HepG2 (cell line): ENCODE measurements around the gene BRCA2. TPM values are rescaled to one million over a fixed set of nuclear protein-coding genes. Genes with fewer than 3 reads are reported as not detected.

Experiments
- ATAC-seq: fragments of 200-7000 bp; cut with Tn5 transposase; 3 replicates; pipeline ENCODE4 v1.9.1; 2020; ENCODE audit warnings: mild to moderate bottlenecking, moderate library complexity
- BruUV-seq: library from RNA; stranded (reverse); fragments of 400-500 nt; replicated peaks from 2 replicates; lab custom pipeline; 2021; lab: Mats Ljungman, UMichigan
- CTCF ChIA-PET: fragments of 300-600 bp; formaldehyde crosslinking; extraction: SDS; loops from one replicate; lab custom pipeline; 2021; ENCODE audit warnings: low total read pairs, inconsistent platforms, low intra/inter-chr PET ratio; lab: Yijun Ruan, JAX
- POLR2A ChIA-PET: fragments of 350-600 bp; sonication (Branson Sonifier 250); formaldehyde crosslinking; loops from one replicate; lab custom pipeline; 2020; ENCODE audit warnings: antibody characterized with exemption, inconsistent platforms; lab: Yijun Ruan, JAX
- DNase-seq: peaks from one replicate; pipeline ENCODE4 v3.0.0-alpha.2; 2015; ENCODE audit warnings: low spot score
- FAIRE-seq: peaks from 3 replicates; lab custom pipeline; 2011; peaks lifted over from hg19 to GRCh38; lab: Jason Lieb, UNC
- H2AFZ ChIP-seq: one replicate; pipeline ENCODE4 v1.6.1; 2011; ENCODE audit warnings: low read length, inconsistent platforms
- H3K27ac ChIP-seq: fragments of 300-600 bp; 3 replicates; pipeline ENCODE4 v1.8.0; 2011; ENCODE audit warnings: mixed run types, mild to moderate bottlenecking, mixed read lengths, low read length, inconsistent platforms; ENCODE audit not compliant: insufficient read depth; ENCODE audit errors: extremely low read length
- H3K27me3 ChIP-seq, 2 experiments: fragments of 200-600 bp in 1 of 2; 2 replicates in 1 of 2; 3 replicates in 1 of 2; pipeline versions ENCODE4 v1.6.0 to v1.8.0; 2011; ENCODE audit warnings: low read length in 2 of 2, mild to moderate bottlenecking in 2 of 2, moderate library complexity in 2 of 2, inconsistent platforms in 1 of 2; ENCODE audit not compliant: insufficient read depth in 2 of 2, control insufficient read depth in 1 of 2
- H3K36me3 ChIP-seq, 2 experiments: fragments of 200-600 bp in 1 of 2; replicated peaks in 1 of 2; 2 replicates in 1 of 2; 3 replicates in 1 of 2; pipeline versions ENCODE4 v1.5.1 to v1.8.0; 2011; ENCODE audit warnings: low read length in 2 of 2, inconsistent platforms in 1 of 2; ENCODE audit not compliant: insufficient read depth in 2 of 2, control insufficient read depth in 1 of 2
- H3K4me1 ChIP-seq: 2 replicates; pipeline ENCODE4 v1.5.1; 2012; ENCODE audit warnings: low read length, inconsistent platforms; ENCODE audit not compliant: insufficient read depth
- H3K4me2 ChIP-seq: 2 replicates; pipeline ENCODE4 v1.6.0; 2011; ENCODE audit warnings: low read depth, low read length, inconsistent platforms
- H3K4me3 ChIP-seq, 3 experiments: fragments of 200-600 bp in 1 of 3; sonication (generic), shearing (Covaris generic) in 1 of 3; replicated peaks in 1 of 3; 2 replicates each; pipeline ENCODE4 v1.5.1; 2011 to 2016; ENCODE audit warnings: low read length in 3 of 3, inconsistent platforms in 2 of 3, low read depth in 2 of 3, mild to moderate bottlenecking in 2 of 3, control low read depth in 1 of 3, mixed read lengths in 1 of 3; ENCODE audit not compliant: insufficient read depth in 1 of 3
- H3K79me2 ChIP-seq: one replicate; pipeline ENCODE4 v1.6.1; 2011; ENCODE audit warnings: low read length, inconsistent platforms; ENCODE audit not compliant: insufficient read depth
- H3K9ac ChIP-seq: 2 replicates; pipeline ENCODE4 v1.6.0; 2011; ENCODE audit warnings: mild to moderate bottlenecking, low read depth, low read length, inconsistent platforms; ENCODE audit not compliant: insufficient read depth
- H3K9me3 ChIP-seq: 2 replicates; pipeline ENCODE4 v1.5.1; 2012; ENCODE audit warnings: mild to moderate bottlenecking, low read length
- H4K20me1 ChIP-seq: 2 replicates; pipeline ENCODE4 v1.6.0; 2011; ENCODE audit warnings: inconsistent platforms, mild to moderate bottlenecking, low read length, moderate library complexity; ENCODE audit not compliant: insufficient read depth
- BORCS8-MEF2B ChIP-seq: sonication (generic); formaldehyde crosslinking; IDR thresholded peaks from 2 replicates; pipeline ENCODE4 v1.8.0; 2022; ENCODE audit warnings: mild to moderate bottlenecking, missing genetic modification reagents
- BRCA1 ChIP-seq: sonication (generic); formaldehyde crosslinking; IDR thresholded peaks from 2 replicates; pipeline ENCODE4 v1.4.0; 2020; ENCODE audit warnings: missing genetic modification reagents
- FOXK1 ChIP-seq: sonication (generic); formaldehyde crosslinking; IDR thresholded peaks from 2 replicates; pipeline ENCODE4 v1.4.0; 2020; ENCODE audit warnings: low read depth, missing genetic modification reagents, borderline replicate concordance
- GFI1 ChIP-seq: sonication (generic); formaldehyde crosslinking; IDR thresholded peaks from 2 replicates; pipeline ENCODE4 v1.5.0; 2020; ENCODE audit warnings: missing genetic modification reagents, mild to moderate bottlenecking, borderline replicate concordance
- HNRNPLL ChIP-seq: fragments of 200-400 bp; formaldehyde crosslinking; IDR thresholded peaks from 2 replicates; pipeline ENCODE4 v1.6.1; 2017; ENCODE audit warnings: mild to moderate bottlenecking, low read depth, low read length; ENCODE audit not compliant: poor library complexity, severe bottlenecking
- KDM2A ChIP-seq: sonication (generic); formaldehyde crosslinking; IDR thresholded peaks from 2 replicates; pipeline ENCODE4 v1.4.0; 2020; ENCODE audit warnings: low read depth, missing genetic modification reagents, borderline replicate concordance
- KMT2B ChIP-seq: IDR thresholded peaks from 2 replicates; pipeline ENCODE4 v1.6.1; 2016; ENCODE audit warnings: missing genetic modification reagents, missing compliant biosample characterization
- LCORL ChIP-seq, 2 experiments: fragments of 450-650 bp in 1 of 2; sonication (generic) in 1 of 2; formaldehyde crosslinking in 1 of 2; IDR thresholded peaks; 2 replicates each; pipeline versions ENCODE4 v1.5.0 to v1.6.1; 2017 to 2020; ENCODE audit warnings: antibody characterized with exemption in 1 of 2, missing genetic modification reagents in 1 of 2
- LRRFIP1 ChIP-seq: sonication (generic); formaldehyde crosslinking; conservative IDR thresholded peaks from 2 replicates; pipeline ENCODE4 v1.4.0; 2020; ENCODE audit warnings: missing genetic modification reagents
- PAWR ChIP-seq: sonication (generic); formaldehyde crosslinking; IDR thresholded peaks from 2 replicates; pipeline ENCODE4 v1.4.0; 2020; ENCODE audit warnings: missing genetic modification reagents, mild to moderate bottlenecking, borderline replicate concordance
- PHF8 ChIP-seq: sonication (generic); formaldehyde crosslinking; IDR thresholded peaks from 2 replicates; pipeline ENCODE4 v1.5.0; 2020; ENCODE audit warnings: missing genetic modification reagents
- SRSF4 ChIP-seq: fragments of 200-400 bp; formaldehyde crosslinking; IDR thresholded peaks from one replicate; pipeline ENCODE4 v1.6.1; 2018; ENCODE audit warnings: mild to moderate bottlenecking, low read depth, low read length, moderate library complexity; ENCODE audit not compliant: poor library complexity, severe bottlenecking
- TRAFD1 ChIP-seq: sonication (generic); formaldehyde crosslinking; IDR thresholded peaks from 2 replicates; pipeline ENCODE4 v1.5.1; 2020; ENCODE audit warnings: missing genetic modification reagents, mild to moderate bottlenecking, borderline replicate concordance
- ZNF335 ChIP-seq: sonication (generic); formaldehyde crosslinking; IDR thresholded peaks from 2 replicates; pipeline ENCODE4 v1.4.0; 2020; ENCODE audit warnings: missing genetic modification reagents
- WGBS: methylation state at CpG from one replicate; pipeline ENCODE4 v1.1.6; 2017; ENCODE audit warnings: low lambda C conversion rate; 5-methylcytosine and 5-hydroxymethylcytosine counted together
- in situ Hi-C: cut with HindIII; loops from 2 replicates; pipeline ENCODE4 v1.10.0; 2017; ENCODE audit warnings: low pct_unique_long_range_greater_than_20kb; ENCODE audit not compliant: extremely low pct_ligation_motif_present
- intact Hi-C: fragments of 100-400 bp; cut with micrococcal nuclease; formaldehyde crosslinking; loops from one replicate; pipeline ENCODE4 v1.10.0; 2022; ENCODE audit not compliant: unreplicated experiment
- polyA plus RNA-seq, 8 experiments: library from polyadenylated mRNA; depleted of rRNA in 3 of 8; stranded (reverse) in 7 of 8; unstranded in 1 of 8; fragments of >200 nt; fragmentation: Illumina TruSeq in 4 of 8; extraction: Trizol in 4 of 8; gene quantifications; 2 replicates each; pipeline versions ENCODE4 v1.2.1 to v1.2.3, GENCODE V29; 2011 to 2016; ENCODE audit warnings: low read depth in 4 of 8, missing spikeins in 1 of 8, mixed read lengths in 1 of 8; ENCODE audit not compliant: insufficient read depth in 1 of 8
- total RNA-seq, 5 experiments: library from RNA; depleted of rRNA; stranded (reverse); fragments of >200 nt; fragmentation: Illumina TruSeq; extraction: Trizol; gene quantifications; 2 replicates each; pipeline ENCODE4 v1.2.3, GENCODE V29; 2016; ENCODE audit warnings: low read depth in 1 of 5
- TF ChIP-seq, protein P1 (sequence below): sonication (generic); formaldehyde crosslinking; conservative IDR thresholded peaks from 2 replicates; pipeline ENCODE4 v1.4.0; 2020; ENCODE audit warnings: missing genetic modification reagents
- TF ChIP-seq, protein P2 (sequence below): sonication (generic); formaldehyde crosslinking; IDR thresholded peaks from 2 replicates; pipeline ENCODE4 v1.8.0; 2022; ENCODE audit warnings: mild to moderate bottlenecking, missing genetic modification reagents, moderate library complexity

BRCA2 gene
- total and polyA plus RNA-seq, 2 of the 13 experiments (the other 11 are each of a cell fraction or from before 2014, with no cell fraction given): 3.1 to 24.6 TPM

DNA sequence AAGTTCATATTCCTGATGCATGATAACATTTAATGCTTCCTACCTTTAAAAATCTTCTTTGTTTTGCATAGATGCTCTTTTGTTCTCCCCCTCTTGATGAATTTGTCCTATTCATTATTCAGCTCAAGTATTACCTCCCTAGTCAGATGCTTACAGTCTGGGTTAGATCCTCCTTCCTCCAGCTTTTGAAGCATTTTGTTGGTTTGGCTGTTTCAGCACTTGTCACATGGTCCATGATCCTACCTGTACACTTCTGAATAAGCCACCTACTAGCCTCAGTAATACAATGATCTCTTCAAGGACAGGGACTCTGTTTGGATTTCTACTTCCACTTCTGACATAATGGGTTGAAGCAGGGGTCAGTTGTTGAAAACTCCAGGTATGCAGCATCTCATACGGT lies 75.2 kb downstream of the BRCA2 start (continued):
- TF ChIP-seq LRRFIP1 (CRISPR knock-in tag) (no peak), SRSF4 (no peak), LCORL (IDR thresholded peaks at IDR 0.05) (no peak), LCORL (CRISPR knock-in tag; IDR thresholded peaks at IDR 0.05) (no peak), BORCS8-MEF2B (CRISPR knock-in tag) (no peak), BRCA1 (no peak), KDM2A (CRISPR knock-in tag) (no peak), PHF8 (CRISPR knock-in tag) (no peak), GFI1 (CRISPR knock-in tag) (no peak)

GRCh38 chr13:32391101-32391619 lies 75.9 kb downstream of the BRCA2 start:
- POLR2A ChIA-PET: no interaction called here
- H4K20me1 ChIP-seq: no peaks in the 10 kb centered on the region
- CTCF ChIA-PET: no interaction called here
- peaks cover 0 to 21% of the 10 kb centered on the region in 2 experiments; a peak in 2 of 5 replicates for H3K36me3 ChIP-seq
- H3K27ac ChIP-seq: no peak overlapping the region
- in situ Hi-C loops: no loop called here
- DNase-seq (no peak), ATAC-seq (no peak), FAIRE-seq (no peak)
- intact Hi-C loops: no loop called here
- 80% methylated on average over 3 of the region's 4 CpGs for WGBS
- H3K4me3 ChIP-seq: no peak overlapping the region
- no peaks in the 10 kb centered on the region for H3K27me3 ChIP-seq
- no peaks in the 10 kb centered on the region for H3K79me2 ChIP-seq
- no peak overlapping the region for H3K9ac ChIP-seq
- no peaks in the 10 kb centered on the region for H3K9me3 ChIP-seq
- H3K4me1 ChIP-seq: no peaks in the 10 kb centered on the region
- BruUV-seq: no TSS peak
- no peak overlapping the region for H3K4me2 ChIP-seq
- no peak overlapping the region for H2AFZ ChIP-seq
- TF ChIP-seq, protein P1, sequence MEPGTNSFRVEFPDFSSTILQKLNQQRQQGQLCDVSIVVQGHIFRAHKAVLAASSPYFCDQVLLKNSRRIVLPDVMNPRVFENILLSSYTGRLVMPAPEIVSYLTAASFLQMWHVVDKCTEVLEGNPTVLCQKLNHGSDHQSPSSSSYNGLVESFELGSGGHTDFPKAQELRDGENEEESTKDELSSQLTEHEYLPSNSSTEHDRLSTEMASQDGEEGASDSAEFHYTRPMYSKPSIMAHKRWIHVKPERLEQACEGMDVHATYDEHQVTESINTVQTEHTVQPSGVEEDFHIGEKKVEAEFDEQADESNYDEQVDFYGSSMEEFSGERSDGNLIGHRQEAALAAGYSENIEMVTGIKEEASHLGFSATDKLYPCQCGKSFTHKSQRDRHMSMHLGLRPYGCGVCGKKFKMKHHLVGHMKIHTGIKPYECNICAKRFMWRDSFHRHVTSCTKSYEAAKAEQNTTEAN (CRISPR knock-in tag): no peak
- TF ChIP-seq KMT2B (CRISPR knock-in tag): no peak
- no peak for TF ChIP-seq ZNF335
- no peak for TF ChIP-seq PAWR (CRISPR knock-in tag)
- TF ChIP-seq FOXK1: no peak
- TF ChIP-seq HNRNPLL: no peak
- TF ChIP-seq, protein P2, sequence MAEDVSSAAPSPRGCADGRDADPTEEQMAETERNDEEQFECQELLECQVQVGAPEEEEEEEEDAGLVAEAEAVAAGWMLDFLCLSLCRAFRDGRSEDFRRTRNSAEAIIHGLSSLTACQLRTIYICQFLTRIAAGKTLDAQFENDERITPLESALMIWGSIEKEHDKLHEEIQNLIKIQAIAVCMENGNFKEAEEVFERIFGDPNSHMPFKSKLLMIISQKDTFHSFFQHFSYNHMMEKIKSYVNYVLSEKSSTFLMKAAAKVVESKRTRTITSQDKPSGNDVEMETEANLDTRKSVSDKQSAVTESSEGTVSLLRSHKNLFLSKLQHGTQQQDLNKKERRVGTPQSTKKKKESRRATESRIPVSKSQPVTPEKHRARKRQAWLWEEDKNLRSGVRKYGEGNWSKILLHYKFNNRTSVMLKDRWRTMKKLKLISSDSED (CRISPR knock-in tag): no peak
- no peak for TF ChIP-seq TRAFD1 (CRISPR knock-in tag)
